Natural killer cell (primary cell): Measurements from ENCODE around the gene ESPNL. TPM values are rescaled to one million over a fixed set of nuclear protein-coding genes. Genes with fewer than 3 reads are reported as not detected.
A peak's percentile ranks its signal among the peaks of the same experiment; 100 is the strongest.

Experiments
- ATAC-seq, 3 donors: fragments of 150-1000 bp in 2 of 3; fragments of 200-7000 bp in 1 of 3; cut with Tn5 transposase; 1 replicate in 1 of 3; 2 replicates in 2 of 3; pipeline ENCODE4 v1.10.0; 2021; ENCODE audit warnings: mild to moderate bottlenecking in 2 of 3, moderate library complexity in 2 of 3
- DNase-seq, 2 donors: peaks; one replicate each; pipeline versions ENCODE4 v3.0.0 to v3.0.0-alpha.2; 2013 to 2021; ENCODE audit warnings: mixed read lengths in 1 of 2
- H3K27ac ChIP-seq: one replicate; pipeline ENCODE4 v1.5.1; 2013; ENCODE audit warnings: mild to moderate bottlenecking, low read length
- H3K27me3 ChIP-seq: one replicate; pipeline ENCODE4 v1.6.1; 2013; ENCODE audit warnings: low read length; ENCODE audit not compliant: control insufficient read depth, insufficient read depth
- H3K36me3 ChIP-seq: one replicate; pipeline ENCODE4 v1.6.1; 2013; ENCODE audit warnings: low read length; ENCODE audit not compliant: control insufficient read depth, insufficient read depth
- H3K4me1 ChIP-seq: one replicate; pipeline ENCODE4 v1.6.1; 2013; ENCODE audit warnings: low read length; ENCODE audit not compliant: control insufficient read depth, insufficient read depth
- H3K4me3 ChIP-seq: one replicate; pipeline ENCODE4 v1.5.1; 2013; ENCODE audit warnings: low read length
- H3K9me3 ChIP-seq: one replicate; pipeline ENCODE4 v1.6.1; 2013; ENCODE audit warnings: low read length; ENCODE audit not compliant: control insufficient read depth, insufficient read depth
- H3K27ac Mint-ChIP-seq, 2 donors: one replicate each; pipeline ENCODE4 v1.8.0; 2022; ENCODE audit warnings: mild to moderate bottlenecking in 2 of 2, mixed read lengths in 2 of 2, moderate library complexity in 1 of 2
- H3K27me3 Mint-ChIP-seq, 2 donors: one replicate each; pipeline ENCODE4 v1.8.0; 2022; ENCODE audit warnings: low read depth in 2 of 2, mixed read lengths in 2 of 2
- H3K36me3 Mint-ChIP-seq: one replicate; pipeline ENCODE4 v1.8.0; 2022; ENCODE audit warnings: mixed read lengths
- H3K4me1 Mint-ChIP-seq, 2 donors: one replicate each; pipeline ENCODE4 v1.8.0; 2022; ENCODE audit warnings: mixed read lengths in 2 of 2
- H3K4me3 Mint-ChIP-seq: one replicate; pipeline ENCODE4 v1.8.0; 2022; ENCODE audit warnings: mild to moderate bottlenecking, moderate library complexity, mixed read lengths
- H3K9me3 Mint-ChIP-seq, 2 donors: one replicate each; pipeline ENCODE4 v1.8.0; 2022; ENCODE audit warnings: mixed read lengths in 2 of 2
- WGBS: methylation state at CpG from one replicate; pipeline ENCODE4 v1.1.7; 2013; ENCODE audit warnings: missing lambda C conversion rate; ENCODE audit not compliant: insufficient coverage; 5-methylcytosine and 5-hydroxymethylcytosine counted together
- intact Hi-C: fragments of 100-400 bp; cut with micrococcal nuclease; formaldehyde crosslinking; loops from one replicate; pipeline ENCODE4 v1.14.2; 2022
- total RNA-seq, 4 donors: library from RNA; stranded (reverse); fragments of 120-200 nt in 1 of 4; gene quantifications; one replicate each; pipeline versions ENCODE4 v1.2.3 to v1.2.4, GENCODE V29; 2013 to 2022
- TF ChIP-seq, protein P1 (sequence below): fragments of 200-600 bp; IDR thresholded peaks from one replicate; pipeline ENCODE4 v1.8.0; 2022; ENCODE audit warnings: antibody characterized with exemption

The ESPNL gene
- total RNA-seq, 3 donors from 2014 or later (not counting 1 experiment from before 2014, with no cell fraction given), result not detected

DNA sequence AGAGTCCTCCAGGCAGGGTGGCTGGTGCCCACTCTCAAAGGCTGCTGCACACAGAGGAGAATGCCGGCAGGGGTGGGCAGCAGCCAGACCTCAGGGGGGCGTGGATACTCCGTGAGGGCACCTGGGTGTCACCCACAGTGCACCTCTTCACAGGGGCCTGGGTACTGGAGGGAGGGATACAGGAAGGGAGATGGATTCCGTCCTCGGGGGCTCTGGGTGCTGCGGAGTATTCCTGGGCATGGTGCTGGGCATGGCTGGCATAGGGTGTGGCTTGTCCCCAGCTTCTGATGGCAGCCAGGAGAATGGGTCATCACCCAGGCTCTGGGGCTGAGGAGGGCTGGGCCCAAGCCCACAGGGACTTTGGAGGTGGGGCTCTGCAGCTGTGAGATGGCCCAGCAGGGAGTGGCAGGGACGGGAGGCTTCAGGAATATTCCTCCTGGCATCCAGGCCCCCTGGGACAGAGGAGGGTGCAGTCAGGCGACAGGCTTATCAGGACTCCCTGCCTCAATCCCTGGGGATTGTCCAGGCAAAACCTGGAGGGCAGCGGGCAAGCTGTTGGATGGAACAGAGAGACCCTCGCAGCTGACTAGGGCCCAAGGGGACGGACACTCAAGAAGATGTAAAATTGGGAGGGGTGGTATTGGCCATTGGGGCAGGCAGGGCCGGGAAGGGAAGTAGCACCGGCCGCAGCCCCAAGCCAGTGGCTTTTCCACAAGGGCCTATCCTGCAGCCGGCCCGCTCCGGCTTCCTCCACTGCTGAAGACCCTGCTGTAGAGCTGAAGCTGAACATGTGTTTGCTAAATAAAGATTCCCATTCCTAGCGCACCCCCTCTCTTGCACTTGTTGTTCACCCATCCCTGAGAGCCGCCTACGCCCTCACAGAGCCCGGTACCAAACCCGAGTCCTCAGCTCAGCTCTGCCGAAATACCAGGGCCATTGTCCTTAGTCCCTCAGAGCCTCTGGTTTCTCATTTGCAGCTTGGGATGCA is 32.6 kb downstream of the ESPNL start:
- no peak for DNase-seq
- ATAC-seq, result peak in 1 of 3 donors; percentile 11

DNA sequence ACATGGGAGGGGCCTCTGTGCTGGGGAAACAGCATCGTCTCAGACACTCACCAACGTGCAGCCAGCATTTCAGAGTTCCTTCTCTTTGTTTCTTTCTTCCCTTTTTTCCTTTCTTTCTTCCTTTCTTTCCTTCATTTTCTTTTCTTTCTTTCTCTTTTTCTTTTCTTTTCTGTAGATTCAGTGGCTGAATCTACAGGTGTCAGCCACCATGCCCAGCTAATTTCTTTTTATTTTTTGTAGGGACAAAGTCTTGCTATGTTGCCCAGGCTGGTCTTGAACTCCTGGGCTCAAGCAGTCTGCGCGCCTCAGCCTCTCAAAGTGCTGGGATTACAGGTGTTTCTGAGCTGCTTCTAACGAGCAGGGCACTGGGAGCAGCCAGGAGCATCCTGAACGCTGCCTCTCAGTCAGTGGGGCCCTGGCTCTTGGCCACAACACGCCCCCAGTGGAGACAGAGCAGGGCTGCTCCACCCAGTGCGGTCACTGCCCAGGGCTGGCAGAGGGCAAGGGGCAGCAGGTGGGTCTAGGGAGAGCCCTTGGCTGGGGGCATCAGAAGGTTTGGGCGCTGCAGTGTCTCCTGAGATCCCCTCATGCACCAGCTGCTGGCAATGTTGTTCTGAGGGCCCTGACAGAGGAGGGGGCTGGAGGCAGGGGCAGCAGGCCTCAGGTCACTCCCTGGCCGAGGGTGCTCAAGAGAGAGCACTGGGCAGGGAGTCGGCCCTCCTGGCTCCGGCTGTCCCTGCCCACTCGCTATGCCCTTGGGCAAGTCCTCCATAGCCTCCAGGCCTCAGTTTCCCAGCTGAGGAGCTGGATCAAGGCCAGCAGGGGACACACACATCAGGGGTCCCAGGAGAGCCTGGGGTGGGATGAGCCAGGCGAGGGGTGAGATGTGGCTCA is 33.6 kb downstream of the ESPNL start:
- ATAC-seq, result no peak
- Mint-ChIP-seq H3K4me1 (no peaks in the 10 kb centered on the region), H3K4me3 (no peak overlapping the region), H3K36me3 (no peaks in the 10 kb centered on the region), H3K9me3 (no peaks in the 10 kb centered on the region), H3K27me3 (no peaks in the 10 kb centered on the region), H3K27ac (no peak overlapping the region)
- TF ChIP-seq, protein P1, sequence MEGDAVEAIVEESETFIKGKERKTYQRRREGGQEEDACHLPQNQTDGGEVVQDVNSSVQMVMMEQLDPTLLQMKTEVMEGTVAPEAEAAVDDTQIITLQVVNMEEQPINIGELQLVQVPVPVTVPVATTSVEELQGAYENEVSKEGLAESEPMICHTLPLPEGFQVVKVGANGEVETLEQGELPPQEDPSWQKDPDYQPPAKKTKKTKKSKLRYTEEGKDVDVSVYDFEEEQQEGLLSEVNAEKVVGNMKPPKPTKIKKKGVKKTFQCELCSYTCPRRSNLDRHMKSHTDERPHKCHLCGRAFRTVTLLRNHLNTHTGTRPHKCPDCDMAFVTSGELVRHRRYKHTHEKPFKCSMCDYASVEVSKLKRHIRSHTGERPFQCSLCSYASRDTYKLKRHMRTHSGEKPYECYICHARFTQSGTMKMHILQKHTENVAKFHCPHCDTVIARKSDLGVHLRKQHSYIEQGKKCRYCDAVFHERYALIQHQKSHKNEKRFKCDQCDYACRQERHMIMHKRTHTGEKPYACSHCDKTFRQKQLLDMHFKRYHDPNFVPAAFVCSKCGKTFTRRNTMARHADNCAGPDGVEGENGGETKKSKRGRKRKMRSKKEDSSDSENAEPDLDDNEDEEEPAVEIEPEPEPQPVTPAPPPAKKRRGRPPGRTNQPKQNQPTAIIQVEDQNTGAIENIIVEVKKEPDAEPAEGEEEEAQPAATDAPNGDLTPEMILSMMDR, result no peak
- intact Hi-C loops, result no loop called here
- WGBS, result 82% methylated on average over 14 of the region's 14 CpGs
- Histone ChIP-seq H3K27me3 (no peaks in the 10 kb centered on the region), H3K4me1 (peaks cover 4% of the 10 kb centered on the region), H3K27ac (no peak overlapping the region), H3K4me3 (no peak overlapping the region), H3K9me3 (no peaks in the 10 kb centered on the region), H3K36me3 (no peaks in the 10 kb centered on the region)
- DNase-seq, result no peak

More for the DNA sequence above, 32.6 kb downstream of the ESPNL start:
- intact Hi-C loops, result no loop called here
- Mint-ChIP-seq H3K4me3 (no peak overlapping the region), H3K36me3 (no peaks in the 10 kb centered on the region), H3K4me1 (no peaks in the 10 kb centered on the region), H3K9me3 (no peaks in the 10 kb centered on the region), H3K27me3 (no peaks in the 10 kb centered on the region), H3K27ac (no peak overlapping the region)
- Histone ChIP-seq H3K36me3 (no peaks in the 10 kb centered on the region), H3K9me3 (no peaks in the 10 kb centered on the region), H3K4me3 (no peak overlapping the region), H3K27me3 (no peaks in the 10 kb centered on the region), H3K27ac (no peak overlapping the region), H3K4me1 (no peaks in the 10 kb centered on the region)
- TF ChIP-seq, protein P1, result no peak
- 94% methylated on average over 23 of the region's 23 CpGs for WGBS

DNA sequence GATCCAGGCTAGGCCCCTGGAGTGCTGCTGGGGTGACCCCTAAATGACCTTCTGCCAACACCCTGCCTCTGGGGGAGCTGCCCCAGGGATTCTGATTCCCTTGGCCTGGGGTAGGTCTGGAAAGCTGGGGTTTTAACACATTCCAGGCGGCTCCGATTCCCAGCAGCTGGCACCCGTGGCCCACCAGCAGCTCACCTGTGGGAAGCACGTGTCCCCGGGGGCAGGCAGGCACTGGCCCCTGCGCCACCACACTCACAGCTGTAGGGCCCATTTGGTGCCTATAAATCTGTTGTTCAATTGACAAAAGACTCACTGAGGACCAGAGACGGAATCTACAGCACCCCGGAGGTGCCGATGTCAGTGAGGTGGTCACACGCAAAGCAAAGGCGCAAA is 34.2 kb downstream of the ESPNL start:
- Histone ChIP-seq H3K4me1 (peaks cover 10% of the 10 kb centered on the region), H3K4me3 (no peak overlapping the region), H3K9me3 (no peaks in the 10 kb centered on the region), H3K27me3 (no peaks in the 10 kb centered on the region), H3K36me3 (no peaks in the 10 kb centered on the region), H3K27ac (no peak overlapping the region)
- ATAC-seq, result no peak
- H3K27ac Mint-ChIP-seq, result no peak overlapping the region
- H3K36me3 Mint-ChIP-seq, result no peaks in the 10 kb centered on the region
- no peak for DNase-seq
- no peak overlapping the region for H3K4me3 Mint-ChIP-seq
- WGBS, result 90% methylated on average over 11 of the region's 11 CpGs
- intact Hi-C loops, result no loop called here
- no peaks in the 10 kb centered on the region for H3K9me3 Mint-ChIP-seq
- no peaks in the 10 kb centered on the region for H3K27me3 Mint-ChIP-seq
- H3K4me1 Mint-ChIP-seq, result no peaks in the 10 kb centered on the region
- TF ChIP-seq, protein P1, result no peak
